ENCODE data around the gene DZIP3.

GRCh38 chr3:108672701-108673100, 83.2 kb downstream of the DZIP3 start:
- TF ChIP-seq CTCF (IDR thresholded peaks at IDR 0.05 in 8 of 11, conservative IDR thresholded peaks at IDR 0.05 in 3 of 11) (no peak), POLR2A (IDR thresholded peaks at IDR 0.05) (no peak)
